Suprapubic skin (tissue), 4 donors: ENCODE results near the gene TTLL7.

Experiments used
- CTCF ChIP-seq, 2 donors: fragments of 200-600 bp in 1 of 2; fragments of 450-650 bp in 1 of 2; sonication (generic) in 1 of 2; IDR thresholded peaks; one replicate each; pipeline ENCODE4 v1.5.1; 2016 to 2019; ENCODE audit warnings: antibody characterized with exemption in 2 of 2, mild to moderate bottlenecking in 1 of 2, moderate library complexity in 1 of 2
- EP300 ChIP-seq: sonication (generic); formaldehyde crosslinking; IDR thresholded peaks from one replicate; pipeline ENCODE4 v1.6.1; 2017; ENCODE audit warnings: antibody characterized with exemption
- POLR2A ChIP-seq, 2 donors: fragments of 450-650 bp; IDR thresholded peaks; one replicate each; pipeline ENCODE4 v1.6.1; 2017; ENCODE audit warnings: antibody characterized with exemption in 2 of 2, mild to moderate bottlenecking in 2 of 2, moderate library complexity in 2 of 2
- POLR2AphosphoS5 ChIP-seq, 3 donors: sonication (generic); formaldehyde crosslinking; IDR thresholded peaks; one replicate each; pipeline ENCODE4 v1.6.1; 2017; ENCODE audit warnings: antibody characterized with exemption in 3 of 3

GRCh38 chr1:83844546-83844945 is 154.4 kb downstream of the TTLL7 start:
- TF ChIP-seq CTCF (IDR thresholded peaks at IDR 0.05) (no peak), POLR2A (IDR thresholded peaks at IDR 0.05) (no peak), POLR2AphosphoS5 (IDR thresholded peaks at IDR 0.05) (no peak), EP300 (no peak)
